Measurements from ENCODE around the gene NUP188. TPM values are rescaled to one million over a fixed set of nuclear protein-coding genes. Genes with fewer than 3 reads are reported as not detected.

Gene NUP188, protein sequence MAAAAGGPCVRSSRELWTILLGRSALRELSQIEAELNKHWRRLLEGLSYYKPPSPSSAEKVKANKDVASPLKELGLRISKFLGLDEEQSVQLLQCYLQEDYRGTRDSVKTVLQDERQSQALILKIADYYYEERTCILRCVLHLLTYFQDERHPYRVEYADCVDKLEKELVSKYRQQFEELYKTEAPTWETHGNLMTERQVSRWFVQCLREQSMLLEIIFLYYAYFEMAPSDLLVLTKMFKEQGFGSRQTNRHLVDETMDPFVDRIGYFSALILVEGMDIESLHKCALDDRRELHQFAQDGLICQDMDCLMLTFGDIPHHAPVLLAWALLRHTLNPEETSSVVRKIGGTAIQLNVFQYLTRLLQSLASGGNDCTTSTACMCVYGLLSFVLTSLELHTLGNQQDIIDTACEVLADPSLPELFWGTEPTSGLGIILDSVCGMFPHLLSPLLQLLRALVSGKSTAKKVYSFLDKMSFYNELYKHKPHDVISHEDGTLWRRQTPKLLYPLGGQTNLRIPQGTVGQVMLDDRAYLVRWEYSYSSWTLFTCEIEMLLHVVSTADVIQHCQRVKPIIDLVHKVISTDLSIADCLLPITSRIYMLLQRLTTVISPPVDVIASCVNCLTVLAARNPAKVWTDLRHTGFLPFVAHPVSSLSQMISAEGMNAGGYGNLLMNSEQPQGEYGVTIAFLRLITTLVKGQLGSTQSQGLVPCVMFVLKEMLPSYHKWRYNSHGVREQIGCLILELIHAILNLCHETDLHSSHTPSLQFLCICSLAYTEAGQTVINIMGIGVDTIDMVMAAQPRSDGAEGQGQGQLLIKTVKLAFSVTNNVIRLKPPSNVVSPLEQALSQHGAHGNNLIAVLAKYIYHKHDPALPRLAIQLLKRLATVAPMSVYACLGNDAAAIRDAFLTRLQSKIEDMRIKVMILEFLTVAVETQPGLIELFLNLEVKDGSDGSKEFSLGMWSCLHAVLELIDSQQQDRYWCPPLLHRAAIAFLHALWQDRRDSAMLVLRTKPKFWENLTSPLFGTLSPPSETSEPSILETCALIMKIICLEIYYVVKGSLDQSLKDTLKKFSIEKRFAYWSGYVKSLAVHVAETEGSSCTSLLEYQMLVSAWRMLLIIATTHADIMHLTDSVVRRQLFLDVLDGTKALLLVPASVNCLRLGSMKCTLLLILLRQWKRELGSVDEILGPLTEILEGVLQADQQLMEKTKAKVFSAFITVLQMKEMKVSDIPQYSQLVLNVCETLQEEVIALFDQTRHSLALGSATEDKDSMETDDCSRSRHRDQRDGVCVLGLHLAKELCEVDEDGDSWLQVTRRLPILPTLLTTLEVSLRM (N-terminal part only)
- total RNA-seq: 34.7 and 45.1 TPM in 2 replicates

DNA sequence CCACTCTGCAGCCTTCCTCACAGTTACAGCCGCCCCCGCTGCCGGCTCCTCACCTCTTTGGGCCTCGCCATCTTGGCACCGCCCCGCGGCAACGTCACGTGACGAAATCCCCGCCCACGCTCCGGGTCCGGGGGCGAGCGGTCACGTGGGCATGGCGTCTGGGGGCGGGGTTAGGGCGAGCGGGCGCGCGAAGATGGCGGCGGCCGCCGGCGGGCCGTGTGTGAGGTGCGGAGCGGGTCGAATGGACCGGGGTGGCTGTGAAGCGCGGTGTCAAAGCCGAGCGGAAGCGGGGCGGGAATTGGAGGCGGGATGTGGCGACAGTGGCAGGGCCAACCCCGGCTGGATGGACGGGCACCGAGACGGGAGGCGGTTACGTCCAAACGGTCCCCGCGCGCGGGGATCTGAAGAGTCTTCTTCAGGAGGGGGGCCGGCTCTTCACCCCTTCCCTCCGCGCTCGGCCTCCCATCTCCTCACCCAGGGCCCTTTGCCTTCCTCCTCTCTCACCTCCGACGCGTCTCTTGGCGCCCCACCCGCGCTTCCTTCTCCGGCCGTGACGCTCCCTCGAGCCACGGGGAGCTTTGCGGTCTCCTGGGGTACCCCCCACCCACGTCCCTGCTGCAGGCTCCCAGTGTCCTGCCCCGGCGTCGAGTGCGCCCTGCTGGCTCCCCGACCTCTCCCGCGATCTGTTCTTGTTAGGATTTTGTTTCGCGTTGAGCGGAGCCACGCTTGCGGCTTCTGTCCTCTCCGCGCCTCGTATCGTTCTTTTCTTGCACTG, at the start of gene NUP188, which contains the start of gene DOLK:
NUP188 (plus strand) TSS at position 173 of the 775 bp plus-strand sequence; CDS start at position 194, 21 bp downstream.
DOLK (minus strand) TSS at position 77 of the 775 bp plus-strand sequence. CDS start 300 bp downstream, outside the sequence.

DNA sequence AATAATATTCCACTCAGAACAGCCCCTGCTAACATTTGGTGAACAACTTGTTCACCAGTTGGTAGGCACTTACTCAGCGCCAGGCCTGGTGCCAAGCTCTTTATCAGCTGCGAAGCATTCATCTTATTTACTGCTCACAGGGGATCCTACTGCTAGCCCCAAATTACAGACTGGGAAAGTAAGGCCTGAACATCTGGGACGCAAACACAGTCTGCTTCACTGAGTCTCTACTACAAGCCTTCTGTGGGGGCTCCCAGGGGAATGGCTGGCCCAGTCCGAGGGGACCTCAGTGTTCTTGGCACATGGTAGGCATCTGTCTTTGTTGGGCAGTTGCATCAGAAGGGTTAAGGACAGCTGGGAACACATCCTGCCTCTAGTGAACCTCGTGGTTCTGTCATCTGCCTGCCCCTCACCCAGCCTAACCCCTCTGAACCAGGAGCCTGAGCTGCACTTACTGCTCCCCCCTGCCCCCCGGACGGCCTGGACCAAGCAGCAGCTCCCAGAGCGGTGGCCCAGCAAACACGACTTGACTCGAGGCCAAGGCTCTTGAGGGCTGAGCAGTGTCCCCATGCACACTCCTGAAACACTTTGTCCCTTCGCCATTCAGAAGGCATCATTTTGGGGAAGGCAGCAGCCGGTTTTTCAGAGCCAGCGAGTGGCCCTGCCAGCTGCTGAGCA, 27.0 kb upstream of the NUP188 start, which contains the start of gene PHYHD1:
PHYHD1 (plus strand) TSS at position 602 of the 678 bp plus-strand sequence. CDS start 1,342 bp downstream, outside the sequence.

DNA sequence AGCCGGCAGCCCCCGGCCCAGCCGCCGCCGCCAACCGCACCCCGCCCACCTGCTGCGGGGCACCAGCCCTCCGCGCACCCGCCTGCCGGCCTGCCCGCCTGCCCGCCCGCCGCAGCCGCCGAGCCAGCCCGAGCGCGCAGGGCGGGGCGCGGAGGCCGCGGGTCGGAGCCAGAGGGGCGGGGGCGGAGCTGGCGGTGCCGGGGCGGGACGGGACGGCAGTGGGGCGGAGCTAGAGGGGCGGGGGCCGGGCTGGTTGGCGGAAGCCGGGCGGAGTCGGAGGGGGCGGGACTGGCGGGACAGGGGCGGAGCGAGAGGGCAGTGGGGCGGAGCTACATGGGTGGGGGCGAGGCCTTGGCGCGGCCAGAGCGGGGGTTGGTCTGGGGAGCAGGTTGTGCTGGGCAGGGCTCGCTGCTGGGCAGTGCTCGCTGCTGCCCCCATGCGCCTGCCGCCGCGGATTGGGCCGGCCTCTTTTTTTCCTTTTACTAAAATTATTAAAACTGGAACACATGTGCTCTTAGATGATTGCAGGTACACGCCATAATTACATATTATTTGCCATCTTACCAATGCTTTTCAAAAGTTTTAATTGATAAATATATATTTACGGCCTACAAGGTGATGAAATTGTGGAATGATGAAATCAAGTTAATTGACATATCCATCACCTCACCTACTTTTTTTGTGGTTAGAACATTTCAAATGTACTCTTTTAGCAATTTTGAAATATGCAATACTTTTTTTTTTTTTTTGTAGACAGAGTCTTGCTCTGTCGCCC, 80.9 kb downstream of the NUP188 start, which contains the start of gene SH3GLB2:
SH3GLB2 (minus strand) TSS at position 140 of the 775 bp plus-strand sequence. CDS start 177 bp downstream, outside the sequence.

DNA sequence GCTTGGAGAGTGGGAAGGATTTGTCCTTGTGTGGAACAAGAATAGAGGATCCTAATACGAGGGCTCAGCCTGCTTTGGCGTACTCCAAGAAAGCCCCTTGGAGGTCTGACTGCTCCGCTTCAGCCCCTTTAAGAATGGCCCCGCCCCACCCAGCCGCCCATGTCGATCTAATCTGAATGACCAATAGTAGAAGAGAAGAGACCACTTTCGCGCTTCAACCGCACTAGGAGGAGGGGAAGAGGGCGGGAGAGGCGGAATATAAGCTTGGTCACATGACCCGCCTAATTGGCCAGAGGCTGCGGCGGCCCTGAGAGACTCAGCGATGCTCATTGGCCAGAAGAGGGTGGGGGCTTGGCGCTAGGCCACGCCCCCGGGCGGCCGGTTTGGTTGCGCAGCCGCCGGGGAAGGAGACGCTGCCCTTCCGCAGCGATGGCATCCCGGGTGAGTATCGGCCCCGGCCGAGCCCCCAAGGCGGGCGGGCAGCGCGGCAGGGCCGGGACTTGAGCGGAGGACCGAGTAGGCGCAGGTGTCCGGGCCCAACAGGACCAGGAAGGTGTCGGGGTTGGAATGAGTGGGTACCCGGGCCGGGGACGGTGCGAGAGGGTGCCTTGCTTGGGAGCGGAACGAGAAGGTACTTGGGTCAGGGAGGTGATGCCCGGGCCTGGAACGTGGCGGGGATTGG, 88.9 kb downstream of the NUP188 start, which contains the start of gene MIGA2:
MIGA2 (plus strand) TSS at position 386 of the 682 bp plus-strand sequence. CDS start 3,969 bp downstream, outside the sequence.

Other genes starting within 250 kb of the NUP188 start
- 1.7 and 2.1 TPM in 2 replicates for gene PKN3, start 245.2 kb upstream of the NUP188 start, total RNA-seq
- 44.3 and 58.0 TPM in 2 replicates for gene ZDHHC12, start 223.6 kb upstream of the NUP188 start, total RNA-seq
- gene ZER1, start 175.8 kb upstream of the NUP188 start, total RNA-seq: 15.8 and 23.4 TPM in 2 replicates
- 5.5 and 10.7 TPM in 2 replicates for gene TBC1D13, start 160.4 kb upstream of the NUP188 start, total RNA-seq
- 79.5 and 82.5 TPM in 2 replicates for gene ENDOG, start 129.2 kb upstream of the NUP188 start, total RNA-seq
- gene SPOUT1, start 117.9 kb upstream of the NUP188 start, total RNA-seq: 12.3 and 22.8 TPM in 2 replicates
- 12.5 and 24.1 TPM in 2 replicates for gene KYAT1, start 65.7 kb upstream of the NUP188 start, total RNA-seq
- 254 and 316 TPM in 2 replicates for gene LRRC8A, start 65.6 kb upstream of the NUP188 start, total RNA-seq
- 1.1 and 13.3 TPM in 2 replicates for gene PHYHD1, start 26.7 kb upstream of the NUP188 start, total RNA-seq
- gene DOLK, start 96 bp upstream of the NUP188 start, total RNA-seq: 21.1 and 21.7 TPM in 2 replicates
- gene SH3GLB2, start 80.6 kb downstream of the NUP188 start, total RNA-seq: 46.0 and 60.0 TPM in 2 replicates
- gene MIGA2, start 88.9 kb downstream of the NUP188 start, total RNA-seq: 18.8 and 21.2 TPM in 2 replicates
- 7.2 and 13.2 TPM in 2 replicates for gene DOLPP1, start 133.4 kb downstream of the NUP188 start, total RNA-seq
- gene CRAT, start 163.1 kb downstream of the NUP188 start, total RNA-seq: 21.7 and 27.9 TPM in 2 replicates
- gene PTPA, start 163.7 kb downstream of the NUP188 start, total RNA-seq: 48.4 and 81.4 TPM in 2 replicates
- gene IER5L, start 230.6 kb downstream of the NUP188 start, total RNA-seq: 26.6 and 28.7 TPM in 2 replicates

Measured in tracheal epithelial cell (primary cell).